NT2/D1 (cell line): Measurements from ENCODE around the gene BBS9.

Source experiments
- YY1 ChIP-seq: IDR thresholded peaks from 2 replicates; pipeline ENCODE4 v1.6.1; 2011; ENCODE audit not compliant: insufficient read length, insufficient read depth
- ZNF274 ChIP-seq: IDR thresholded peaks from 2 replicates; pipeline ENCODE4 v1.6.1; 2011; ENCODE audit warnings: mild to moderate bottlenecking, low read depth, low read length

DNA sequence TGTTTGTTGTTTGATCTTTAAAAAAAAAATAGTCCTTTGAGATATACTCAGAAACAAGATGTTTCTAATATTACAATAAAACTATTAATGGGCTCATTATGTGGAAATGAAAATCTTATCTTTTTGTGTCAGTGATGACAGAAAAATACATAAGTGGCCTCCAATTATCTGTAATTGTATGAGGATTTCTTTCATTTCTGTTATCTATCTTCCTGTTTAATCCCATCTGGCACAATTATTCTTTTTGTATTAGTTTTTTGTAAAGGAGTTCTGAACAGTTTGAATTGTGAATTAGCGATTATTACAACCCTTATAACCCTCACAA is 270.8 kb downstream of the BBS9 start:
- TF ChIP-seq ZNF274 (no peak), YY1 (no peak)
